ENCODE data around the gene OVOL1. TPM values are rescaled to one million over a fixed set of nuclear protein-coding genes. Genes with fewer than 3 reads are reported as not detected.
A peak's percentile ranks its signal among the peaks of the same experiment; 100 is the strongest.

The OVOL1 gene
- total and polyA plus RNA-seq, 2 experiments from 2014 or later, result 1.5 to 3.3 TPM

DNA sequence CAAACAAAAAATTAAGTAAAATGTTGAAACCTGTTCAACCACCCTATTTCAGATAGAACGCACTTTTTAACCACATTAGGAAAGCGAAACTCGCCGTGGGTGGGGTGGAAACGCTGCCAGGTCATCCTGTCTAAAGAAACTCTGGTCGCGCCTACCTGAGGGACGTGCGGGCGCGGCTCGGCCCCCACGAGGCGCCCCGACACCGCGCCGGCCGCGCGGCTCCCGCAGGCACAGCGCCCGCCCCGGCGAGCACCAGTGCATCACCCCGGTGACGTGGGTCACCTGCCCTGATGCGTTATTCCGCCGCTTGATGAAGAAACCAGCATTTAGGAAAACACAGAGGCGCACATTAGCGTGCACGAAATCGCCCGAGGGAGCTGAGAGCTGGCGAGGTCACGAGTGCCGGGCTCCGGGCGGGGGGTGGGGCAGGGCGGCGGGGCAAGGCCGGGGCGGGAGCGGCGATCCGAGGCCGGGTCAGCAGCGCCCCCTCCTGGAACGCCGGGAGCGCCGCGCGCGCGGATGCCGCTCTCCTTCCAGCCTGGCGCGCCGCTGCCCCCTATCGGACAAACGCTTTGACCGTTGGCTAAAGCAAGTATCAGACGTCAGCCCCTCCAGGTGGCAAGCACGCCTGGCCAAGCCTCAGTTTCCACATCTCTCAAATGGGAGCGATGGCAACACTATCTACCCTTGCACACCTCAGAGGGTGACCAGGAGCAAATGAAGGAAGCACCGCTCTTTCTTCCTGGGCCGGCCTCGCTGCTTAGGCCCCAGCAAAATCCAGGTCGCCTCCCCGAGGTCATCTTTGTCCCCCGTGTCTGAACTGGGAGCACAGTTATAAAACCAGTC is 31.2 kb downstream of the OVOL1 start:
- Mint-ChIP-seq H3K27ac (no peak overlapping the region), H3K27me3 (ENCODE audit: insufficient read depth, low read depth, poor library complexity) (peaks cover 5% of the 10 kb centered on the region), H3K9me3 (no peaks in the 10 kb centered on the region), H3K4me3 (peak overlapping the region; percentile 73), H3K36me3 (ENCODE audit: low read depth) (no peaks in the 10 kb centered on the region; the same call in 1 of the 3 replicates), H3K4me1 (peaks cover 5% of the 10 kb centered on the region; the same call in 1 of the 3 replicates)
- peak; percentile 85 for ATAC-seq
- Histone ChIP-seq H3K4me3 (peak overlapping the region; percentile 71), H4K20me1 (replicated peaks; ENCODE audit: insufficient read depth) (no peaks in the 10 kb centered on the region), H2AFZ (peak overlapping the region; percentile 95), H3F3A (replicated peaks; ENCODE audit: low read depth) (0 out of 2 replicates have a peak, but pooled peaks cover 4% of the 10 kb centered on the region), H3K79me2 (replicated peaks; ENCODE audit: insufficient read depth) (no peaks in the 10 kb centered on the region), H3K27me3 (ENCODE audit: insufficient read depth) (peaks cover 12% of the 10 kb centered on the region), H3K9me2 (ENCODE audit: insufficient read depth) (no peaks in the 10 kb centered on the region), H3K4me2 (peak overlapping the region; percentile 93), H3K36me3 (ENCODE audit: insufficient read depth) (no peaks in the 10 kb centered on the region), H3K27ac (ENCODE audit: low read depth) (no peak overlapping the region), H3K4me1 (ENCODE audit: insufficient read depth) (no peaks in the 10 kb centered on the region; the same call in 1 of the 2 replicates)
- peak; percentile 96 for DNase-seq (ENCODE audit: low spot score)
- TF ChIP-seq POLR2AphosphoS5 (IDR thresholded peaks at IDR 0.05; ENCODE audit: low read depth), result peak; percentile 27; the same call in 1 of the 2 replicates
- no peak for TF ChIP-seq REST (IDR thresholded peaks at IDR 0.05; ENCODE audit: unreplicated experiment)
- TF ChIP-seq, protein P1, sequence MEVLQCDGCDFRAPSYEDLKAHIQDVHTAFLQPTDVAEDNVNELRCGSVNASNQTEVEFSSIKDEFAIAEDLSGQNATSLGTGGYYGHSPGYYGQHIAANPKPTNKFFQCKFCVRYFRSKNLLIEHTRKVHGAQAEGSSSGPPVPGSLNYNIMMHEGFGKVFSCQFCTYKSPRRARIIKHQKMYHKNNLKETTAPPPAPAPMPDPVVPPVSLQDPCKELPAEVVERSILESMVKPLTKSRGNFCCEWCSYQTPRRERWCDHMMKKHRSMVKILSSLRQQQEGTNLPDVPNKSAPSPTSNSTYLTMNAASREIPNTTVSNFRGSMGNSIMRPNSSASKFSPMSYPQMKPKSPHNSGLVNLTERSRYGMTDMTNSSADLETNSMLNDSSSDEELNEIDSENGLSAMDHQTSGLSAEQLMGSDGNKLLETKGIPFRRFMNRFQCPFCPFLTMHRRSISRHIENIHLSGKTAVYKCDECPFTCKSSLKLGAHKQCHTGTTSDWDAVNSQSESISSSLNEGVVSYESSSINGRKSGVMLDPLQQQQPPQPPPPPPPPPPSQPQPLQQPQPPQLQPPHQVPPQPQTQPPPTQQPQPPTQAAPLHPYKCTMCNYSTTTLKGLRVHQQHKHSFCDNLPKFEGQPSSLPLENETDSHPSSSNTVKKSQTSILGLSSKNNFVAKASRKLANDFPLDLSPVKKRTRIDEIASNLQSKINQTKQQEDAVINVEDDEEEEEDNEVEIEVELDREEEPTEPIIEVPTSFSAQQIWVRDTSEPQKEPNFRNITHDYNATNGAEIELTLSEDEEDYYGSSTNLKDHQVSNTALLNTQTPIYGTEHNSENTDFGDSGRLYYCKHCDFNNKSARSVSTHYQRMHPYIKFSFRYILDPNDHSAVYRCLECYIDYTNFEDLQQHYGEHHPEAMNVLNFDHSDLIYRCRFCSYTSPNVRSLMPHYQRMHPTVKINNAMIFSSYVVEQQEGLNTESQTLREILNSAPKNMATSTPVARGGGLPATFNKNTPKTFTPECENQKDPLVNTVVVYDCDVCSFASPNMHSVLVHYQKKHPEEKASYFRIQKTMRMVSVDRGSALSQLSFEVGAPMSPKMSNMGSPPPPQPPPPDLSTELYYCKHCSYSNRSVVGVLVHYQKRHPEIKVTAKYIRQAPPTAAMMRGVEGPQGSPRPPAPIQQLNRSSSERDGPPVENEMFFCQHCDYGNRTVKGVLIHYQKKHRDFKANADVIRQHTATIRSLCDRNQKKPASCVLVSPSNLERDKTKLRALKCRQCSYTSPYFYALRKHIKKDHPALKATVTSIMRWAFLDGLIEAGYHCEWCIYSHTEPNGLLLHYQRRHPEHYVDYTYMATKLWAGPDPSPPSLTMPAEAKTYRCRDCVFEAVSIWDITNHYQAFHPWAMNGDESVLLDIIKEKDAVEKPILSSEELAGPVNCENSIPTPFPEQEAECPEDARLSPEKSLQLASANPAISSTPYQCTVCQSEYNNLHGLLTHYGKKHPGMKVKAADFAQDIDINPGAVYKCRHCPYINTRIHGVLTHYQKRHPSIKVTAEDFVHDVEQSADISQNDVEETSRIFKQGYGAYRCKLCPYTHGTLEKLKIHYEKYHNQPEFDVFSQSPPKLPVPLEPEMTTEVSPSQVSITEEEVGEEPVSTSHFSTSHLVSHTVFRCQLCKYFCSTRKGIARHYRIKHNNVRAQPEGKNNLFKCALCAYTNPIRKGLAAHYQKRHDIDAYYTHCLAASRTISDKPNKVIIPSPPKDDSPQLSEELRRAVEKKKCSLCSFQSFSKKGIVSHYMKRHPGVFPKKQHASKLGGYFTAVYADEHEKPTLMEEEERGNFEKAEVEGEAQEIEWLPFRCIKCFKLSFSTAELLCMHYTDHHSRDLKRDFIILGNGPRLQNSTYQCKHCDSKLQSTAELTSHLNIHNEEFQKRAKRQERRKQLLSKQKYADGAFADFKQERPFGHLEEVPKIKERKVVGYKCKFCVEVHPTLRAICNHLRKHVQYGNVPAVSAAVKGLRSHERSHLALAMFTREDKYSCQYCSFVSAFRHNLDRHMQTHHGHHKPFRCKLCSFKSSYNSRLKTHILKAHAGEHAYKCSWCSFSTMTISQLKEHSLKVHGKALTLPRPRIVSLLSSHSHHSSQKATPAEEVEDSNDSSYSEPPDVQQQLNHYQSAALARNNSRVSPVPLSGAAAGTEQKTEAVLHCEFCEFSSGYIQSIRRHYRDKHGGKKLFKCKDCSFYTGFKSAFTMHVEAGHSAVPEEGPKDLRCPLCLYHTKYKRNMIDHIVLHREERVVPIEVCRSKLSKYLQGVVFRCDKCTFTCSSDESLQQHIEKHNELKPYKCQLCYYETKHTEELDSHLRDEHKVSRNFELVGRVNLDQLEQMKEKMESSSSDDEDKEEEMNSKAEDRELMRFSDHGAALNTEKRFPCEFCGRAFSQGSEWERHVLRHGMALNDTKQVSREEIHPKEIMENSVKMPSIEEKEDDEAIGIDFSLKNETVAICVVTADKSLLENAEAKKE (CRISPR knock-in tag; IDR thresholded peaks at IDR 0.05), result no peak
- TF ChIP-seq JUNB (IDR thresholded peaks at IDR 0.05; ENCODE audit: unreplicated experiment), result no peak
- peak; percentile 82 for TF ChIP-seq CREB1 (CRISPR knock-in tag; IDR thresholded peaks at IDR 0.05; ENCODE audit: low read depth)
- TF ChIP-seq, protein P2, sequence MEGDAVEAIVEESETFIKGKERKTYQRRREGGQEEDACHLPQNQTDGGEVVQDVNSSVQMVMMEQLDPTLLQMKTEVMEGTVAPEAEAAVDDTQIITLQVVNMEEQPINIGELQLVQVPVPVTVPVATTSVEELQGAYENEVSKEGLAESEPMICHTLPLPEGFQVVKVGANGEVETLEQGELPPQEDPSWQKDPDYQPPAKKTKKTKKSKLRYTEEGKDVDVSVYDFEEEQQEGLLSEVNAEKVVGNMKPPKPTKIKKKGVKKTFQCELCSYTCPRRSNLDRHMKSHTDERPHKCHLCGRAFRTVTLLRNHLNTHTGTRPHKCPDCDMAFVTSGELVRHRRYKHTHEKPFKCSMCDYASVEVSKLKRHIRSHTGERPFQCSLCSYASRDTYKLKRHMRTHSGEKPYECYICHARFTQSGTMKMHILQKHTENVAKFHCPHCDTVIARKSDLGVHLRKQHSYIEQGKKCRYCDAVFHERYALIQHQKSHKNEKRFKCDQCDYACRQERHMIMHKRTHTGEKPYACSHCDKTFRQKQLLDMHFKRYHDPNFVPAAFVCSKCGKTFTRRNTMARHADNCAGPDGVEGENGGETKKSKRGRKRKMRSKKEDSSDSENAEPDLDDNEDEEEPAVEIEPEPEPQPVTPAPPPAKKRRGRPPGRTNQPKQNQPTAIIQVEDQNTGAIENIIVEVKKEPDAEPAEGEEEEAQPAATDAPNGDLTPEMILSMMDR (conservative IDR thresholded peaks at IDR 0.05; ENCODE audit: low read depth in 2 of 2), result peak; percentile 74 to 99
- TF ChIP-seq EZH2 (IDR thresholded peaks at IDR 0.05; ENCODE audit: low read depth, unreplicated experiment), result no peak
- TF ChIP-seq ZNF114 (CRISPR knock-in tag; IDR thresholded peaks at IDR 0.05), result no peak
- no peak for TF ChIP-seq EZH2phosphoT487 (IDR thresholded peaks at IDR 0.05; ENCODE audit: unreplicated experiment)

All from GM23338 (cell line).